OCI-LY7 (cell line): ENCODE results near the gene HSBP1.

ENCODE experiments used
- CTCF ChIP-seq: fragments of 200-600 bp; sonication (generic); conservative IDR thresholded peaks from 2 replicates; pipeline ENCODE4 v1.5.1; 2014; ENCODE audit warnings: mild to moderate bottlenecking, antibody characterized with exemption, low read length, moderate library complexity, mixed read lengths
- EZH2phosphoT487 ChIP-seq: fragments of 200-600 bp; sonication (generic); IDR thresholded peaks from 2 replicates; pipeline ENCODE4 v1.6.1; 2018; ENCODE audit warnings: low read depth, borderline replicate concordance, mild to moderate bottlenecking, mixed run types, antibody characterized with exemption, low read length, moderate library complexity, mixed read lengths

GRCh38 chr16:83831456-83831987 is 23.7 kb downstream of the HSBP1 start:
- TF ChIP-seq CTCF = no peak
- no peak for TF ChIP-seq EZH2phosphoT487
